GM18526 (cell line): ENCODE data around the gene FMR1.

Experiments
- POLR2A ChIP-seq: IDR thresholded peaks from 3 replicates; pipeline ENCODE4 v1.6.1; 2011; ENCODE audit not compliant: insufficient read length; ENCODE audit errors: extremely low read depth

The FMR1 gene

DNA sequence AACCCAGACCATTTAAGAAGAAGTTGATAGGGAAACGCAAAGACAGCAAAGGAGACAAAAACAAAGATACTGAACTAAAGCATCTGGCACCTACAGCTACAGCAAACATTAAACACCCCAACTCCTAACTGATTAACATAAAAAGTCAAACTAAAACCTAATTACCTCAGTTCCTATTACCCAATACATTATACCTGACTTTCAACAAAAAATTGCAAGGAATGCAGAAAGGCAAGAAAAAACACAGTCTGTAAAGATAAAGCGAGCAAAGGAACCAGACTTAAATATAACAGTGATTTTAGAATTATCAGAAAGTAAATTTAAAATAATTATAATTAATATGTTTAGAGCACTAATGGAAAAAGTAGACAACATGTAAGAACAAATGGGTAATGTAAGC is 9.4 kb upstream of the FMR1 start:
- no peak for TF ChIP-seq POLR2A

GRCh38 chrX:147908106-147908505 is 3.6 kb upstream of the FMR1 start:
- TF ChIP-seq POLR2A = no peak

- no peak for TF ChIP-seq POLR2A
Measured at GRCh38 chrX:147910607-147911006, 1.1 kb upstream of the FMR1 start.

- no peak for TF ChIP-seq POLR2A
Measured at GRCh38 chrX:147912093-147912801, 528 bp downstream of the FMR1 start.

GRCh38 chrX:147913570-147913969 is 1.9 kb downstream of the FMR1 start:
- TF ChIP-seq POLR2A = no peak

GRCh38 chrX:147914591-147914990 is 2.9 kb downstream of the FMR1 start:
- no peak for TF ChIP-seq POLR2A

- TF ChIP-seq POLR2A = no peak
Measured at GRCh38 chrX:147916375-147916968, 4.8 kb downstream of the FMR1 start.

DNA sequence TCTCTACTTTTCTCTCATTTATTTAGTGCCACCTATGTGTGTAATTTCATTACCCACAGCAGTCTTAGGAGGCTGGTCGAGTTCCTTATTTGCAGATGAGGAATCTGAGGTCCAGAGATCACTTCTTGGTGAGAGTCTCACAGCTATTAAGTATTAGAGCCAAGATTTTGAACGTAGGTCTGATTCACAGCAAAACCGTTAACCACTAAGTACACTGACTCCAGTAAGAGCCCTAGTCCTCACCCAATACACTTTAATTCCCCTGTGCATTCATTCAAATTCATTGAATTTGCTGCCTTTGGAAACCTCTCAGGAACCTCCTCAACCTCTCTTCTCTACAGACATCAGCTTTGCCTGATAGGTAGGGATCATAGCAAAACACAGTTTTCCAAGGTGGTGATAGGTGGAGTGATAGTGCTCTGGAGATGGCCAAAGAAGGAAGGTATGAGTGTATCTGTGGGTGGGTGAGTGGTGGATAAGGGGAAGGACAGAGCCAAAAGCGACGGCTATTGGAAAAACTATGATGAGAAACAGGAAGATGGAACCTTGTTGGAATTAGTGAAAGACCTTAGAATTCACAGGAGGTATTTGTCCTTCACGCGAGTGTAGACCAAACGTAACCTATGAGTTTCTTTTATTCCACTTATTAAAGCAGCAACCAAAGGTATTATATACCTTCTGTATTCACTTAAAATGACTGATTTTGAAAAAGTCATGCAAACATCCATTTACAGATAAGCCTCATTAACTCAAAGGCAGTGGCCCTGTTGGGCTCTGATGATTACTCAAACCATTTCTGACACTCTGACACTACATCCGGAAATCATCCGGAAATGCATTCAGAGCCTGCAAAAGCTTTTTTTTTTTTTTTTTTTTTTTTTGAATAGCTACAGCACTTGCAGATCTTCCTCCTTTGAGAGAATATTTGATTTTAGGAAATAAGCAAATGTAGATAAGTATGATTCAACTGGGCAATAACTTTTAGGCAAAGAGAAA is 6.3 kb downstream of the FMR1 start:
- no peak for TF ChIP-seq POLR2A

- no peak for TF ChIP-seq POLR2A
Measured at GRCh38 chrX:147920161-147920666, 8.5 kb downstream of the FMR1 start.

DNA sequence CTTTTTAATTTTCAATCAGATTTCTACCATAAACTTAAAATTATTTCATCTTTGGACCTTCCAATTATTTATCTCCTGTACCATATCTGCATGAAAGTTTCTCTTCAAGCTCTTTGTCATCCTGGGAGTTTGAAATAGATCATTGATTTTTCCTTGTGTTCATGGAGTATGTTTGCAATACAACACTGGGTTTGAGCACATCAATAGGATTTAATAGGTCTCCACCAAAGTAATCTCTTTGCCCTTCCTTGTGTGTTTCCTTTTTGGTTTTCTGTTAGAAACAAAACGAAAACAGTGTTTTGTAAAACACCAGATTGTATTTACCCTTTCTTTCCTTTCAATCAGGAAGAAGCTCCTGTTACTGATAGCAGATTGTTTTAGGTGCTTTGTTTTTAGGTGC is 11.9 kb downstream of the FMR1 start:
- TF ChIP-seq POLR2A = no peak

- no peak for TF ChIP-seq POLR2A
Measured at GRCh38 chrX:147927256-147927655, 15.5 kb downstream of the FMR1 start.

DNA sequence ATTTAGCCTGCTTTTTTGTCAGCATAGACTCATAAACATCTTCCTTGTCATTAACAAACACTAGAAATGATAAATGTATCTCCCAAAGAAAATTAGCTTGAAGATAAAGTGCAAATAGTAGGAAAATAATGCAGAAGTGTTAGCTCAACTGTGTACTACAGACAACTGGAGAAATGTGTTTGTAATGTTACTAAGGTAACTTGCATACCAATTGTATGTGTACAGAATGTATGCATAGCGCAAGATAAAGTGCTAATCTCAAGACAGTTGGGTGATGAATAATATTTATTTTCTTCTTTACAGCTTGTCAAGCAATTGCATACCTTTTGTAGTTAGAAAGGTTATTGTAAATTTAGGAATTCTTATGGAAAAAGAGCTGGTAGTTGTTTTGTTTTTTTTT is 22.1 kb downstream of the FMR1 start:
- no peak for TF ChIP-seq POLR2A

DNA sequence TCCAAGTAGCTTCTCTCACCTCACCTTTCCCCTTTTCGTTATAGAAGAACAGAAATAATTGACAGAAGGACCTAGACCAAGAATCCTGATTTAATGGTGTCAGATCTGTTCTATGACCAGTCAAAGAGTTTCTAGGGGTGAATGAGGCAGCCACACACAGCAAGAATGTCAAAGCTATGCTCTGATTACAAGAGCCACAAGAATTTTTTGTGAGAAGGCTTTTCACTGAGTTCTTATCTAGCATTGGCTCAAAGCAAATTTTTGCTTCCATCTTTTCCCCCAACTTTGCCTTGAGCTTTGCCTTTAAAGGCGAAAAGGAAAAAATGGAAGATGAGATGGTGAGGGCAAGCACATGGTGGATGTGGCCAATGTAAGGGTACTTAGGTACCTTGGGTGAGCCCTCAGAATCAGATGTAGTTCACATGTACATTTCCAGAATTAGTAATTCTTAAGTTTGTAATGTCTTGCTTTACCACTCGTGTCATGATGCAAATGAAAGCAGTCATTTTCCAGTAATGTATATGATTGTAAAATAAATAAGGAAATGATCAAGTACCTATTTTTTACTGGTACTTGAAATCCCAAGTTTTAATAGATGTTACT is 23.5 kb downstream of the FMR1 start:
- TF ChIP-seq POLR2A = no peak

DNA sequence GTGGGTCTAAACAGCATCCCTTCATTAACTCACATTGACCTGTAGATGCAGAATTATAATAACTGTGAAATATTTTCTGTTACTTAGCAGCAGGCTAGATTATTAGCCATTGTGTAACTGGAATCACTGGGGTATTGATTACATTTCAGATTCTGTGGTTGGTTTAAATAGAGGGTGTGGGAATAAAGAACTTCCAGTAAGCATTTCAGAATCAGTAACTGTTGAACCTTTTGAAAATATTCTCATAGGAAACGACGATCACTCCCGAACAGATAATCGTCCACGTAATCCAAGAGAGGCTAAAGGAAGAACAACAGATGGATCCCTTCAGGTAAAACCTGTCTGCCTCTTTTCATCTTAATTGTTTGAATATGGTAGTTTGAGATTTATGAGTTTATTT is 33.6 kb downstream of the FMR1 start:
- TF ChIP-seq POLR2A = no peak

- TF ChIP-seq POLR2A = no peak
Measured at GRCh38 chrX:147948531-147948930, 36.8 kb downstream of the FMR1 start.
